PC-9 (cell line): Measurements from ENCODE around the gene TEDC1. TPM values are rescaled to one million over a fixed set of nuclear protein-coding genes. Genes with fewer than 3 reads are reported as not detected.
A peak's percentile ranks its signal among the peaks of the same experiment; 100 is the strongest.

Experiments
- BruUV-seq: library from RNA; stranded (reverse); fragments of 400-500 nt; replicated peaks from 2 replicates; lab custom pipeline; 2021; lab: Mats Ljungman, UMichigan
- CTCF ChIA-PET: fragments of 300-600 bp; sonication (Branson Sonifier 250); formaldehyde crosslinking; loops from one replicate; lab custom pipeline; 2022; ENCODE audit warnings: antibody characterized with exemption; lab: Charles Lee
- POLR2A ChIA-PET: fragments of 300-600 bp; sonication (Branson Sonifier 250); formaldehyde crosslinking; loops from one replicate; lab custom pipeline; 2022; ENCODE audit warnings: antibody characterized with exemption; ENCODE audit not compliant: unreplicated experiment; lab: Charles Lee
- DNase-seq, 2 experiments: peaks; one replicate each; pipeline versions ENCODE4 v3.0.0 to v3.0.0-alpha.2; 2015 to 2022; ENCODE audit warnings: mixed read lengths in 1 of 2
- H2AFZ ChIP-seq: fragments of 200-600 bp; sonication (generic); 2 replicates; pipeline ENCODE4 v1.8.1; 2017; ENCODE audit warnings: antibody characterized with exemption
- H3F3A ChIP-seq: fragments of 200-600 bp; sonication (generic); 2 replicates; pipeline ENCODE4 v1.8.1; 2017; ENCODE audit warnings: antibody characterized with exemption, mild to moderate bottlenecking, low read depth; ENCODE audit not compliant: insufficient read depth
- H3K27ac ChIP-seq: fragments of 200-600 bp; sonication (generic); 2 replicates; pipeline ENCODE4 v1.6.1; 2016; ENCODE audit warnings: mixed run types
- H3K27me3 ChIP-seq: fragments of 200-600 bp; sonication (generic); 2 replicates; pipeline ENCODE4 v1.6.1; 2016; ENCODE audit warnings: low read depth, mixed run types; ENCODE audit not compliant: insufficient read depth
- H3K36me3 ChIP-seq: fragments of 200-600 bp; sonication (generic); 2 replicates; pipeline ENCODE4 v1.6.1; 2016; ENCODE audit warnings: low read depth, mixed run types
- H3K4me1 ChIP-seq: fragments of 200-600 bp; sonication (generic); replicated peaks from 2 replicates; pipeline ENCODE4 v1.6.1; 2016; ENCODE audit warnings: mixed run types; ENCODE audit not compliant: insufficient read depth
- H3K4me2 ChIP-seq: fragments of 200-600 bp; sonication (generic); 2 replicates; pipeline ENCODE4 v1.6.1; 2017; ENCODE audit warnings: mixed run types
- H3K4me3 ChIP-seq: fragments of 200-600 bp; sonication (generic); 2 replicates; pipeline ENCODE4 v1.6.1; 2016; ENCODE audit warnings: mixed run types
- H3K79me2 ChIP-seq: fragments of 200-600 bp; sonication (generic); 2 replicates; pipeline ENCODE4 v1.6.1; 2017; ENCODE audit warnings: low read depth, mixed run types
- H3K9me2 ChIP-seq: fragments of 200-600 bp; sonication (generic); 2 replicates; pipeline ENCODE4 v1.8.1; 2017; ENCODE audit warnings: mild to moderate bottlenecking; ENCODE audit not compliant: insufficient read depth
- H3K9me3 ChIP-seq: fragments of 200-600 bp; sonication (generic); 2 replicates; pipeline ENCODE4 v1.8.1; 2016; ENCODE audit warnings: low read depth; ENCODE audit not compliant: insufficient read depth
- H4K20me1 ChIP-seq: fragments of 200-600 bp; sonication (generic); 2 replicates; pipeline ENCODE4 v1.8.1; 2017; ENCODE audit not compliant: insufficient read depth
- EZH2 ChIP-seq: fragments of 200-600 bp; sonication (generic); IDR thresholded peaks from 2 replicates; pipeline ENCODE4 v1.8.0; 2017; ENCODE audit warnings: antibody characterized with exemption, low read depth
- intact Hi-C: fragments of 100-400 bp; cut with micrococcal nuclease; formaldehyde crosslinking; loops from one replicate; pipeline ENCODE4 v1.10.0; 2022; ENCODE audit not compliant: unreplicated experiment
- total RNA-seq: library from RNA; stranded (reverse); gene quantifications from 2 replicates; pipeline ENCODE4 v1.2.3, GENCODE V29; 2021
- TF ChIP-seq, protein P1 (sequence below): fragments of 200-600 bp; sonication (generic); conservative IDR thresholded peaks from 2 replicates; pipeline ENCODE4 v1.6.1; 2017; ENCODE audit warnings: mixed run types, antibody characterized with exemption, mild to moderate bottlenecking, moderate library complexity

TEDC1 gene
- total RNA-seq, 1 experiment from 2014 or later = 21.2 TPM

GRCh38 chr14:105470350-105471296, 20.4 kb upstream of the TEDC1 start:
- peaks cover 26% of the 10 kb centered on the region; the same call in 1 of the 2 replicates for H3F3A ChIP-seq
- no peak for DNase-seq
- H3K36me3 ChIP-seq = no peaks in the 10 kb centered on the region; the same call in 1 of the 2 replicates
- H3K79me2 ChIP-seq = no peaks in the 10 kb centered on the region
- no peak overlapping the region for H3K4me2 ChIP-seq
- intact Hi-C loops = no loop called here
- ChIA-PET CTCF (no interaction called here), POLR2A (no interaction called here)
- no peaks in the 10 kb centered on the region for H3K27me3 ChIP-seq
- H3K9me3 ChIP-seq = no peaks in the 10 kb centered on the region
- peaks cover 48% of the 10 kb centered on the region for H3K4me1 ChIP-seq
- no TSS peak for BruUV-seq
- H3K27ac ChIP-seq = no peak overlapping the region
- peaks cover 8% of the 10 kb centered on the region; the same call in 1 of the 2 replicates for H4K20me1 ChIP-seq
- no peaks in the 10 kb centered on the region for H3K9me2 ChIP-seq
- H2AFZ ChIP-seq = no peak overlapping the region
- TF ChIP-seq EZH2 = no peak
- TF ChIP-seq, protein P1, sequence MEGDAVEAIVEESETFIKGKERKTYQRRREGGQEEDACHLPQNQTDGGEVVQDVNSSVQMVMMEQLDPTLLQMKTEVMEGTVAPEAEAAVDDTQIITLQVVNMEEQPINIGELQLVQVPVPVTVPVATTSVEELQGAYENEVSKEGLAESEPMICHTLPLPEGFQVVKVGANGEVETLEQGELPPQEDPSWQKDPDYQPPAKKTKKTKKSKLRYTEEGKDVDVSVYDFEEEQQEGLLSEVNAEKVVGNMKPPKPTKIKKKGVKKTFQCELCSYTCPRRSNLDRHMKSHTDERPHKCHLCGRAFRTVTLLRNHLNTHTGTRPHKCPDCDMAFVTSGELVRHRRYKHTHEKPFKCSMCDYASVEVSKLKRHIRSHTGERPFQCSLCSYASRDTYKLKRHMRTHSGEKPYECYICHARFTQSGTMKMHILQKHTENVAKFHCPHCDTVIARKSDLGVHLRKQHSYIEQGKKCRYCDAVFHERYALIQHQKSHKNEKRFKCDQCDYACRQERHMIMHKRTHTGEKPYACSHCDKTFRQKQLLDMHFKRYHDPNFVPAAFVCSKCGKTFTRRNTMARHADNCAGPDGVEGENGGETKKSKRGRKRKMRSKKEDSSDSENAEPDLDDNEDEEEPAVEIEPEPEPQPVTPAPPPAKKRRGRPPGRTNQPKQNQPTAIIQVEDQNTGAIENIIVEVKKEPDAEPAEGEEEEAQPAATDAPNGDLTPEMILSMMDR = no peak
- no peak overlapping the region for H3K4me3 ChIP-seq

DNA sequence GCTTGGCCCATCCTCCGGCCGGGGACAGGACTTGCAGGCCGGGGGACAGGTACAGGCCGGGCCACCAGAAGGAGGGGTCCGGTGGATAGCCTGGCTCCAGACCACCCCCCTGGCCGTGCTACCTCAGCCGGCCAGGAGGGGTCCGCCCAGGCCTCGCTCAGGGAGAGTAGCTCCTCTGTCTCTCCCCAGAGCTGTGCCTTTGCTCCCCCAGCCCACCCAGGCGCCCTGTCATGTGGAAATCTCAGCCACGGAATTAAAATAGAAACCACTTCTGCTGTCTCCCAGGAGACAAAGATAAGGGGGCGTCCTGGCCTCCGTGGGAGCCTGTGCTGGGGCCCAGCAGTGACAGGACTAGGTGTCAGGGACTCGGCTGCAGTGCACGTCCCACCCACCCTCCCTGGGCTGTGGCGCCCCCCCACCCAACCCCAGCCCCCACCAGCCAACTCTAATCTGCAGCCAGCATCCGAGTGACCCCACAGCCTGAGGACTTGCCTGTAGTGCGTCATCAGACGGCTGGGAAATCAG, 19.7 kb upstream of the TEDC1 start:
- ChIA-PET CTCF (no interaction called here), POLR2A (no interaction called here)
- BruUV-seq = no TSS peak
- H4K20me1 ChIP-seq = peaks cover 3% of the 10 kb centered on the region; the same call in 1 of the 2 replicates
- no peaks in the 10 kb centered on the region; the same call in 1 of the 2 replicates for H3K36me3 ChIP-seq
- no peak for DNase-seq
- no peaks in the 10 kb centered on the region for H3K9me2 ChIP-seq
- peaks cover 40% of the 10 kb centered on the region for H3K4me1 ChIP-seq
- H3F3A ChIP-seq = peaks cover 23% of the 10 kb centered on the region; the same call in 1 of the 2 replicates
- no peak overlapping the region for H3K4me3 ChIP-seq
- no peak for TF ChIP-seq EZH2
- TF ChIP-seq, protein P1 = no peak
- intact Hi-C loops = no loop called here
- no peak overlapping the region for H3K27ac ChIP-seq
- H2AFZ ChIP-seq = no peak overlapping the region
- no peaks in the 10 kb centered on the region for H3K27me3 ChIP-seq
- H3K79me2 ChIP-seq = no peaks in the 10 kb centered on the region
- H3K9me3 ChIP-seq = no peaks in the 10 kb centered on the region
- H3K4me2 ChIP-seq = no peak overlapping the region

DNA sequence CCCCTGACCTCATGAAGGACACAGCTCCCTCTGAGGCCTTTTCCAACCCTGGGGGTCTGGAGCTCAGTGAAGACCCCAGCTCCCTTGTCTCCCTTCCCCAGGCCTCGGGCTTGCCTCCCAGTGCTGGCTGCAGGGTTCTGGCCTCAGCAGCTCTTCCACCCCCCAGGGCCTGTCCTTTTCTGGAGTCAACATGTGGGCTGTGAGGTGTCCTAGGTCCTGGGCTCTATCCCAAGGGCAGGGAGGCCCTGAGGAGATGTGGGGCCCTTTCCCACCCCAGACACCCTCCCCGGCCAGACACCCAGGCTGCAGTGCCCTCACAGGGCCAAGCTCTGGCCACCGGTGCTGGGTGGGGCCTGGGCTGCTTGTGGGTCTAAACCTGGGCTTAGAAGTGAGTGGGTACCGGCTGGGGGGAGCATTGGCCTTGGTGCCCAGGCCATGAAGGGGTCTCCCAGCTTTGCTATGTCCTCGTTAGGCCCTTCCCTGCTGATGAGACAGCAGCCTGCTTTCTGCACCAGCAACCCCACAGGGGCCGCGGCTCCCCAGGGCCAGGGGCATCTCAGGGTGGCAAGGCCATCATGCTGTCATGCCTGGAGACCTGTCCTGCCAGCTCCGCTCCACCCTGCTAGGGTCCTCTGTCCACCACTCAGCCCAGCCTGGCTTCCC, 19.1 kb upstream of the TEDC1 start:
- H3K9me2 ChIP-seq = no peaks in the 10 kb centered on the region
- H3K4me3 ChIP-seq = no peak overlapping the region
- no peaks in the 10 kb centered on the region for H3K27me3 ChIP-seq
- ChIA-PET POLR2A (no interaction called here), CTCF (no interaction called here)
- no TSS peak for BruUV-seq
- H3K4me1 ChIP-seq = peaks cover 34% of the 10 kb centered on the region
- TF ChIP-seq EZH2 = no peak
- TF ChIP-seq, protein P1 = no peak
- DNase-seq = no peak
- no peaks in the 10 kb centered on the region for H3K9me3 ChIP-seq
- no peaks in the 10 kb centered on the region; the same call in 1 of the 2 replicates for H3K36me3 ChIP-seq
- intact Hi-C loops = no loop called here
- H3F3A ChIP-seq = peaks cover 23% of the 10 kb centered on the region; the same call in 1 of the 2 replicates
- H4K20me1 ChIP-seq = peaks cover 2% of the 10 kb centered on the region; the same call in 1 of the 2 replicates
- H2AFZ ChIP-seq = no peak overlapping the region
- H3K4me2 ChIP-seq = peak overlapping the region; percentile 88; the same call in 1 of the 2 replicates
- H3K27ac ChIP-seq = no peak overlapping the region
- no peaks in the 10 kb centered on the region for H3K79me2 ChIP-seq
